Type B pancreatic cell (in vitro differentiated cells): ENCODE data around the gene C11orf24. TPM values are rescaled to one million over a fixed set of nuclear protein-coding genes. Genes with fewer than 3 reads are reported as not detected.
A peak's percentile ranks its signal among the peaks of the same experiment; 100 is the strongest.

ENCODE experiments used
- DNase-seq: peaks from one replicate; pipeline ENCODE4 v3.0.0; 2021; ENCODE audit warnings: mixed read lengths; ENCODE audit not compliant: unreplicated experiment; ENCODE audit errors: extremely low spot score
- H3K27ac Mint-ChIP-seq: 2 replicates; pipeline ENCODE4 v1.8.0; 2021; ENCODE audit warnings: mild to moderate bottlenecking, mixed read lengths
- H3K27me3 Mint-ChIP-seq: 2 replicates; pipeline ENCODE4 v1.8.0; 2021; ENCODE audit warnings: mixed read lengths
- H3K36me3 Mint-ChIP-seq: 2 replicates; pipeline ENCODE4 v1.8.0; 2021; ENCODE audit warnings: mixed read lengths
- H3K4me1 Mint-ChIP-seq: one replicate; pipeline ENCODE4 v1.8.0; 2021; ENCODE audit warnings: mixed read lengths; ENCODE audit not compliant: unreplicated experiment
- H3K4me3 Mint-ChIP-seq: 2 replicates; pipeline ENCODE4 v1.8.0; 2021; ENCODE audit warnings: mild to moderate bottlenecking, mixed read lengths
- H3K9me3 Mint-ChIP-seq: 2 replicates; pipeline ENCODE4 v1.8.0; 2021; ENCODE audit warnings: mixed read lengths
- total RNA-seq: library from RNA; stranded (reverse); gene quantifications from 2 replicates; pipeline ENCODE4 v1.2.1, GENCODE V29; 2021; ENCODE audit warnings: low replicate concordance
- TF ChIP-seq, protein P1 (sequence below): fragments of 200-600 bp; sonication (generic); conservative IDR thresholded peaks from 2 replicates; pipeline ENCODE4 v1.5.0; 2021; ENCODE audit warnings: antibody characterized with exemption, mild to moderate bottlenecking

C11orf24 gene
- total RNA-seq, 1 donor from 2014 or later: 45.4 TPM

DNA sequence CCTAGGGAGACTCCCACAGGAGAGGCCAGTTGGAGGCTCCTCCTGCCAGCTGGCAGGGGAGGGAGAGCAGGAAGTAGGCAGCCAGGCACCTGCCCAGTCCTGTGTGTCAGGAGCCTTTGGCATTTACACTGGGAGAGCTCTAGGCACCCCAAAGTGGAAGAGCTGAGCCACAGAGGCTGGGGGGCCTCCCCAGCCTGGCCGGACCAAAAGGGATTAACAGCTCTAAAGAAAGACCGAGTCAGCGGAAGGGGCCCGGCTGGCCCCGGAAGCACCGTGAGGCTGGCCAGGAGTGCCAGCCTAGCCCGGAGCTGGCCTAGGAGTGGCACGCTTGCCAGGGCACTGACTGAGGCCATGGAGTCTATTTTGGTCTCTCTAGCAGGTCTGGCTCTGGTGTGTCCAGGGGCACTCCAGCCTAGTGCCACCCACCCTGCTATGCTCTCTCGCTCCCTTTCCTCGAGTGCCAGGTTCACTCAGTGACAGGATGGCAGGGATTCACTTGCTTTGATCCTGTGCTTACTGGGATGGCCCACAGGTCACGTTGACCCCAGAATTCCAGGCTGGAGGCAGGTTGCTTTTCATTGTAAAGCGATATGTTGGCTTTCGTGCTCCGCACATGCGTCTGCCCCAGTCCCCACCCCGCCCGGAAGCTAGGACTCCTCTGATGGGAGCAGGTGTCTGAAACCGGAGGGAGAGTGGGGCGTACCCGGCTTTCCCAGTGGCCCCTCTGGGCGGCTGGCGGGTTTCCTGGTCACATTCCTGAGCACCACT, 55.4 kb downstream of the C11orf24 start:
- H3K9me3 Mint-ChIP-seq: no peaks in the 10 kb centered on the region

DNA sequence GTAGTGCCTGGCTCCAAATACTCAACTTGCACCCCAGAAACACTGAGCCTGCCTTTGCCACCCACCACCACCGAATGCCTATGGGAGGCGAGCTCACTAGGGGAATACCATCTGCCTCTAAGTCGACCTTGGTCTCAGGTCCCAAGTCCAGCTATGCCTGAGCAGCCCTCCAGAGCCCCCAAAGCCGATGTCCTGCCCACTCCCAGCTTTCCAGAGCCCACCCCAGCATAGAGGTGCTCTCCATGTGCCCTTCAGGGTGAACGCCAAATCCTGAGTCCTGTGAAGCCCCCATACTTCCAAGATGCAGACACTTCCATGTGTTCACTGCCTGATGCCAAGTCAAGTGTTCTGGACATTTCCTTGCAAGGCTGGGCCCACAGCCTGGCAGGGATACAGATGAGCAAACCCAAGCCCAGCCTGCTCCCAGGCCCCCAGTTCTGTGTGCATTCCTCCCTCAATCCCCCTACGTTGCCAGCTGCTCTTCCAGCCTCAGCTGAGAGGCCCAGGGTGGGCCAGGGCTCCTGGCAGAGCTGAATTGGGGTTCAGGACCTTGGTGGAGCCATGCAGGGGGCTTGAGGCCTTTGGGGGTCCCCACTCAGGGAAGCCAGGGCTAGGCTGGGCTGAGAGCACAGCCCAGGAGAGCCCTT, 56.1 kb downstream of the C11orf24 start:
- no peak for DNase-seq
- Mint-ChIP-seq H3K27ac (peak overlapping the region; percentile 91), H3K9me3 (no peaks in the 10 kb centered on the region), H3K4me3 (peak overlapping the region; percentile 85), H3K27me3 (peaks cover 11% of the 10 kb centered on the region), H3K4me1 (peaks cover 18% of the 10 kb centered on the region), H3K36me3 (no peaks in the 10 kb centered on the region)
- TF ChIP-seq, protein P1, sequence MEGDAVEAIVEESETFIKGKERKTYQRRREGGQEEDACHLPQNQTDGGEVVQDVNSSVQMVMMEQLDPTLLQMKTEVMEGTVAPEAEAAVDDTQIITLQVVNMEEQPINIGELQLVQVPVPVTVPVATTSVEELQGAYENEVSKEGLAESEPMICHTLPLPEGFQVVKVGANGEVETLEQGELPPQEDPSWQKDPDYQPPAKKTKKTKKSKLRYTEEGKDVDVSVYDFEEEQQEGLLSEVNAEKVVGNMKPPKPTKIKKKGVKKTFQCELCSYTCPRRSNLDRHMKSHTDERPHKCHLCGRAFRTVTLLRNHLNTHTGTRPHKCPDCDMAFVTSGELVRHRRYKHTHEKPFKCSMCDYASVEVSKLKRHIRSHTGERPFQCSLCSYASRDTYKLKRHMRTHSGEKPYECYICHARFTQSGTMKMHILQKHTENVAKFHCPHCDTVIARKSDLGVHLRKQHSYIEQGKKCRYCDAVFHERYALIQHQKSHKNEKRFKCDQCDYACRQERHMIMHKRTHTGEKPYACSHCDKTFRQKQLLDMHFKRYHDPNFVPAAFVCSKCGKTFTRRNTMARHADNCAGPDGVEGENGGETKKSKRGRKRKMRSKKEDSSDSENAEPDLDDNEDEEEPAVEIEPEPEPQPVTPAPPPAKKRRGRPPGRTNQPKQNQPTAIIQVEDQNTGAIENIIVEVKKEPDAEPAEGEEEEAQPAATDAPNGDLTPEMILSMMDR: no peak

More for the DNA sequence above, 55.4 kb downstream of the C11orf24 start:
- TF ChIP-seq, protein P1: no peak
- Mint-ChIP-seq H3K4me1 (peaks cover 11% of the 10 kb centered on the region), H3K27ac (no peak overlapping the region), H3K36me3 (no peaks in the 10 kb centered on the region), H3K27me3 (peaks cover 11% of the 10 kb centered on the region), H3K4me3 (no peak overlapping the region)
- DNase-seq: no peak

DNA sequence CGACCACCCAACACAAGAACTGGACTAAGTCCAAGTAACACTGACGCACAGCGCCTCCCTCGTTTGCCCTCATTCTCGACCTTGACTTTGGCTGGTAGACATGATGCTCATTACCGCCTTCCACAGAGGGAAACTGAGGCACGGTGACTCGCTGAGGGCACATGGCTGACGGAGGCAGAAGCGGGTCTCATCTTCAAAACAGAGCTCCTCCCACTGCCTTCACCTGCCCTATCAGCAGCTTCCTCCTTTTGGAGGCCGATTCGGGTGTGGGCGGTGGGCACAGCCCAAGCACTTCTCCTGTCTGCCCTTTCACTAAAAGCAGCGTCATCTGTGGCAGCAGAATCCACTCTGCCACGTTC, 56.7 kb downstream of the C11orf24 start:
- H3K4me1 Mint-ChIP-seq: peaks cover 21% of the 10 kb centered on the region
- H3K4me3 Mint-ChIP-seq: peak overlapping the region; percentile 85
- peak overlapping the region; percentile 91 for H3K27ac Mint-ChIP-seq
- DNase-seq: no peak
- TF ChIP-seq, protein P1: no peak
- H3K9me3 Mint-ChIP-seq: no peaks in the 10 kb centered on the region
- no peaks in the 10 kb centered on the region for H3K36me3 Mint-ChIP-seq
- peaks cover 11% of the 10 kb centered on the region for H3K27me3 Mint-ChIP-seq

DNA sequence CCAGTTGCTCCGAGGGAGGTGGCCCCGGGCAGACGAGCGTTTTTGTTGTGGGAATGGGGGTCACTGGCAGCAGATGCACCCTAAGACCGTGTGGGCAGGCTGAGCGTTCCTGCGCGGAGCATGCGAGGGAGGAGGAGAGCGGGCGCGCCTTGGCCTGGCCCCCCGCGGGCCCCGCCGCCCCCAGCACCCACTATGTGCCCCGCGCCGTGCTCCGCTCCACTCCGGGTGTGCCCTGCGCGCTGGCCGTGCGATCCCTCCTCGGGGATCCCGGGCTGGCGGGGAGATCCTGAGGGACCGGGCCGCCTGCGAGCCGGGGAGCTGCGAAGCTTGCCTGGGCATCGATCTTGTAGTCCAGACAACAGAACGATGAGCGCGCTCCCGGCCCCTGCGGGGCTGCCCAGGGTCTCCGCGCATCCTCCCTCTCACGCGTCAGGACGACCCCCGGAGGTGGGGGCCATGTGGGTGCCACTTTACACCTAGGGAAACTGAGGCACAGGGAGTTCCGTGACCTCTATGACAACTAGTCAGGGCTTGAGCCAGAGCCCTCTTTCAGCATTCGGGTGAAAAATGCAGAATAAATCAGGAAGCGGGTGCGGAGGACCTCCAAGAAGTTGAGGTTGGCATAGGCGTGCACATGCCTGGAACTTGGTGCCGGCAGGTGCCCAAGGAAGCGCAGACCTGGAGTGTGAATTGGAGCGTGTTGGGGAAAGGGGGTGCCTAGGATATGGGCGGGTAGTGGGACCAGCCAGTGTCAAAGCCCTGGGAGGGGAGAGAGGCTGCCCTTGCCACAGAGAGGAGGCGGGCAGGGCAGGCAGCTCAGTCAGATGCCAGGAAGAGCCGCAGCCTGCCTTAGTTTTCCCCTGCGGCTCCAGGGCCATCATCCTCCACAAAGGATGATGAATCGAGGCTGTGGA, 57.3 kb downstream of the C11orf24 start:
- Mint-ChIP-seq H3K27me3 (peaks cover 11% of the 10 kb centered on the region), H3K36me3 (no peaks in the 10 kb centered on the region)
- DNase-seq: no peak

More for the DNA sequence above, 57.3 kb downstream of the C11orf24 start:
- Mint-ChIP-seq H3K27ac (peak overlapping the region; percentile 91), H3K9me3 (no peaks in the 10 kb centered on the region), H3K4me3 (peak overlapping the region; percentile 85), H3K4me1 (peaks cover 21% of the 10 kb centered on the region)
- TF ChIP-seq, protein P1: no peak
